ENCODE results near the gene ATG5. TPM values are rescaled to one million over a fixed set of nuclear protein-coding genes. Genes with fewer than 3 reads are reported as not detected.

Gene ATG5
- total RNA-seq, 2 experiments from 2014 or later: 25.7 to 28.5 TPM

DNA sequence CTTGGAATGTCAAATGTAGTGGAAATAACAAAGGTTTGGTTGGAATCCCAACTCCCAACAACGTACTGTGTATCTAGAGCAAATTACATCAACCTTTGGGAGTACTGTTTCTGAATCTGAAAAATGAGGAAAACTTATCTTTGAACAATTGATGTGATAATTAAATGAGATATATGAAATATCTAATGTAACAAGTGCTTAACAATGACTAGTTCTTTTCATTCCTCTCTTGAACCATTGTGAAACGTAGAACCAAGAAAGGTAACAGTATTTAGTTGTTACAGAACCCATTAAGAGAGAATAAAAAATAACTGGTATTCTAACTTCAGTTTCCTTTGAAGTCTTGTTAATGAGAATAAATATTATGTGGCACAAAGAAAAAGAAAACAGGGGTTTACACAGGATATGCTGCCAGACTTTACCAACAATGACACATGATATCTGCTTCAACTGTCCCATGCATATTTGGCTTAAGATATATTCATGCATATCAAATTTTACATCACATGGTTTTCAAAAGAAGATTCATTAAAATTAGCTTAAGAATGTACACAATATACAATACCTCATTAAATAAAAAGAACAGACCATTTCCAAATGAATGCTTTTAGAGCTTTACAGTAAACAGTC is 111.8 kb downstream of the ATG5 start:
- POLR2A ChIA-PET: no interaction called here
- peaks cover 23% of the 10 kb centered on the region for H3K36me3 Mint-ChIP-seq
- no peak overlapping the region for H3K4me3 Mint-ChIP-seq
- ATAC-seq (ENCODE audit: low read depth) (no peak), DNase-seq (no peak)
- no peaks in the 10 kb centered on the region for H3K27me3 Mint-ChIP-seq
- peaks cover 8% of the 10 kb centered on the region for H3K4me1 Mint-ChIP-seq
- no peak overlapping the region for H3K27ac Mint-ChIP-seq
- H3K9me3 Mint-ChIP-seq: no peaks in the 10 kb centered on the region

DNA sequence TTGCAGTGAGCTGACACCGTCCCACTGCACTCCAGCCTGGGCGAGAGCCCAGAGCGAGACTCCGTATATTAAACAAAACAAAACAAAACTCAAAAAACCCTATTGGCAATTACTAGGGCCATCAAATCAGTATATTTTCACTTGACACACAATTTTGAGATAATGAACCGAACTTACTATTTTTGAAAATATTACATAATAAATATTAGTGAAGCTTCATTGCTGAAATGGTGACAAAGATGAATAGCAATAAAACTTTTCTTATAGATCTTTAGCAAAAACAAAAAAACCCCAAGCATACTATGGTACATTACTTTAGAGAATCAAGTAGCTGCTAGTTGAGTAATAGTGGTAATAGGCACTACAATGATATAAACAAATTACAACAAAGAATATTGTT is 113.0 kb downstream of the ATG5 start:
- DNase-seq (no peak), ATAC-seq (ENCODE audit: low read depth) (no peak)
- H3K4me3 Mint-ChIP-seq: no peak overlapping the region
- no peaks in the 10 kb centered on the region for H3K9me3 Mint-ChIP-seq
- POLR2A ChIA-PET: no interaction called here
- H3K4me1 Mint-ChIP-seq: peaks cover 8% of the 10 kb centered on the region
- H3K27ac Mint-ChIP-seq: no peak overlapping the region
- H3K27me3 Mint-ChIP-seq: no peaks in the 10 kb centered on the region
- H3K36me3 Mint-ChIP-seq: peaks cover 29% of the 10 kb centered on the region

DNA sequence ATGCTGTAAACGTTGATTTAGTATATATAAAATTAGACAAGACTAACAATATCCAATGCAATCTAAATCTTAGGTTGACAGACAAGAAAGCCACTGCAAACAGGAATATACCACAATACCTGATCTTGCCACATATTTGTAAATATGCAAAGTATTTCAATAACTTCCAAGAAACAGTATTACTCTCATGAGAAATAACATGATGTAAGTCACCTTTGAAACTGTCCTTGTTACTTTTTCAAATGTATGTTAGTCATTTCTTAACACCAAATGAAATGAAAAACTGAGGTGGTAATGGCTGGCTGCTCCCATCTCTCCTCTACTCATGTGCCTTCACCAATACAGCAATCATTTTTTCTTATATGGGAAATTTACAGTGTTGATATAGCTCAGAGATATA is 118.7 kb downstream of the ATG5 start:
- Mint-ChIP-seq H3K36me3 (peaks cover 50% of the 10 kb centered on the region), H3K27ac (no peak overlapping the region), H3K9me3 (peaks cover 8% of the 10 kb centered on the region), H3K4me1 (peaks cover 10% of the 10 kb centered on the region), H3K27me3 (no peaks in the 10 kb centered on the region), H3K4me3 (no peak overlapping the region)
- DNase-seq: no peak
- no peak for ATAC-seq (ENCODE audit: low read depth)
- POLR2A ChIA-PET: no interaction called here

DNA sequence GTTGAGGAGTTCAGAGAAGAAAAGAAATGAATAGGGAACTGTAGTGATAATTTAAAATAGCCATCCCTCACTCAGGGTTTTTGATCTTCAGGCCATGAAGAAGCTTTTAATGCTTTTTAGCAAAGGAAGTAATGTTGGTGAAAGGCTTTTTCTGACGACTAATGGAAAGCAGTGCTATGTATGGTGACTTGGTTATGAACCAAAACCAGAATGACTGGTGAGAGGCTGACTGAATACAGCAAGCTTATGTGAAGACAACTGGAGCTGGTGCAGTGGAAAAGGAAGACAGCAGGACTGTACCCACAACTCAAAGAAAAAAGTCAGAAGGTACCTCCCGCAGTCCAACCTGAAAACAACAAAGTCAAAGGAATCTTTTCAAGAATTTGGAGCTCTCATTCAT is 120.6 kb downstream of the ATG5 start:
- DNase-seq (no peak), ATAC-seq (ENCODE audit: low read depth) (peak; percentile 33)
- POLR2A ChIA-PET: no interaction called here
- Mint-ChIP-seq H3K9me3 (peaks cover 8% of the 10 kb centered on the region), H3K4me3 (no peak overlapping the region), H3K36me3 (peaks cover 57% of the 10 kb centered on the region), H3K27me3 (no peaks in the 10 kb centered on the region), H3K4me1 (peaks cover 16% of the 10 kb centered on the region), H3K27ac (no peak overlapping the region)

DNA sequence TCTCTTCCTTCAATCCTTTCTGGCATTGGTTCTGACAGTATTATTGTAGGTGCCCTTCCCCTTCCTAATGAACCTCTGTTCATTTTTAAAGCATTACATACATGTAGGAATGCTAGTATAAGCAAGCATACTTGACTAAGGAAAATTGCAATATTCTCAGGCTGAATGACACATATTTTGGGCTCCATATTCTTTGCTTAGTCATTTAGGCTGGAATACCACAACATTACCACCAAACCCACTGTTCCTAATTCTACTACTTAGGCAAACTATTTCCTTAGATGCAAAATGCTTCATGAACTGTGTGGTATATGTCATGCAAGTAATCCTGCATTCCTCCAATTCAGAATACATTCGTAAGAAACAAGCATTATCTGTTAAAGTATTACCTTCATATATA is 125.6 kb downstream of the ATG5 start:
- peaks cover 34% of the 10 kb centered on the region for H3K4me1 Mint-ChIP-seq
- H3K27ac Mint-ChIP-seq: no peak overlapping the region
- DNase-seq: no peak
- peaks cover 52% of the 10 kb centered on the region for H3K36me3 Mint-ChIP-seq
- POLR2A ChIA-PET: interaction anchor here (0.7 kb wide), 1 partner anchor 8 kb away, joined by 3 read pairs; no protein-coding TSS in a partner anchor
- peaks cover 7% of the 10 kb centered on the region for H3K9me3 Mint-ChIP-seq
- ATAC-seq (ENCODE audit: low read depth): no peak
- H3K27me3 Mint-ChIP-seq: no peaks in the 10 kb centered on the region
- no peak overlapping the region for H3K4me3 Mint-ChIP-seq

DNA sequence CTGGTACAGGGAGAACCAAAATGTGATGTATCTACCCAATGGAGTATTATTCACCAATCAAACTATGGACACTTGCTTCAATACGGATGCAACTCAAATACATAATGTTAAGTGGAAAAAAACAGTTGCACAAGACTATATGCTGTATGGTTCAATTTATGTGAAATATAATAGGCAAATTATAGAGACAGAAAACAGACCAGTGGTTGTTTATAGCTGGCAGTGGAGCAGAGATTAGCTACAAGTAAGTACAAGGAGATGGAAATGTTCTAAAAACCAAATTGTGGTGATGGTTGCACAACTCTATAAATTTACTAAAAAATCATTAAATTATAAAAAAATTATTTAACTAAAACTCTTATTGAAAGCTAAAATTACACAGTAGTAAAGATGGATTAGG is 126.2 kb downstream of the ATG5 start:
- Mint-ChIP-seq H3K4me1 (peaks cover 36% of the 10 kb centered on the region), H3K27ac (no peak overlapping the region), H3K4me3 (no peak overlapping the region), H3K36me3 (peaks cover 46% of the 10 kb centered on the region), H3K27me3 (no peaks in the 10 kb centered on the region), H3K9me3 (peaks cover 1% of the 10 kb centered on the region)
- no peak for DNase-seq
- POLR2A ChIA-PET: no interaction called here
- ATAC-seq (ENCODE audit: low read depth): no peak

DNA sequence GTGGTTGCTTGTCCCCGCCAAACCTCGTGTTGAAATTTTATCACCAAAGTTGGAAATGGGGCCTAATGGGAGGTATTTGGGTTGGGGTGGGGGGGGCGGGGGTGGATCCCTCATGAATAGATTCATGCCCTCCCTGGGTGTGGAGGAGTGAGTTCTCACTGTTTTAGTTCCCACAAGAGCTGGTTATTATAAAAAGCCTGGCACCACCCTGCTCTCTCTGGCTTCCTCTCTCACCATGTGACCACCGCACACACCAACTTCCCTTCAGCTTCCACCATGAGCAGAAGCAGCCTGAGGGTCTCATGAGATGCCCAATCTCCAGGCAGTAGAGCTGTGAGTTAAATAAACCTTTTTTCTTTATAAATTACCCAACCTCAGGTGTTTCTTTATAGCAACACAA is 128.1 kb downstream of the ATG5 start:
- POLR2A ChIA-PET: interaction anchor here (3.6 kb wide), 1 partner anchor 56 kb away, joined by 11 read pairs; no protein-coding TSS in a partner anchor
- Mint-ChIP-seq H3K27ac (peak overlapping the region; percentile 40), H3K4me3 (peak overlapping the region; percentile 11), H3K27me3 (no peaks in the 10 kb centered on the region), H3K36me3 (peaks cover 43% of the 10 kb centered on the region), H3K4me1 (peaks cover 47% of the 10 kb centered on the region), H3K9me3 (no peaks in the 10 kb centered on the region)
- DNase-seq: no peak
- ATAC-seq (ENCODE audit: low read depth): peak; percentile 20

DNA sequence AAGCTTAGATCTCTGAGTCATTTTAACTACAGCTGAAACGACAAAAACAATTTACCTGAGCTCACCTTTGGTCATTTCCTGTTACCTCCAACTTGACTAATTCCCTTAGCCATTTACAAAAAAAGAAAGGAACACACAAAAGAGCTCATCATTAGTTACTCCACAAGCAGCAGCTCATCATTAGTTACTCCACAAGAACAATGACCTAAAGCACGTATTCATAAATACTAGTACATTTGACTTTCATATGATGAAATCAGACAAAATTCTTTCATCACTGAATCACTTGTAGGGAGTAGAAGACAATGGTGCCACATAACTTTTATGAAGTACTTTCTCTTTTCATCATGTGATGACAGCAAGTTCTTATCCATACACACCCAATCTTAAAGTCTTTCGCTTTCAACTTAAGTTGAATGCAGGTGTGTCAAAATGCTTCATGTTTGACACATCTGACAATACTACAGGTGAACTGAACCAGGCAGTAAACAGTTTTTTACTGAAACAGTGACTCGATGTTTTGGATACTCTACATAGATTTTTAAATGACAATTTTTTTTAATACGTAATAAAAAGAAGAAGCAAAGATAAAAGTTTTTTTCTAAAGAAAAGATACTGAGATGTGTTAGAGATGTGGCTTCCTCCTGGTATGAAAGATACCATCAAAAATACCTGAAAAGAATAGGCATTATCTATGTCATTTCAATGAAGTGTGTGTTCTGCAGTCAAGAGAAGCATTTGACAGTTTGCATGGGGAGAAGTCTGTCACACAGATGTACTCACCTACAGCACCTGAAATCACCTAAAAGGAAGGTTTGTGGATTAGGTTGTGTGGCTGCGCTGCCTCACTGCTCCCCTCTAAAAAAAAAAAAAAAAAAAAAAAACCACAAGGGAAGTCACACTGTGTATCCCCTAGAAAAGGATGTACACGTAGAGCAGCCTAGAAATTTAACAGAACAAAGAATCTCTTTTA is 130.3 kb downstream of the ATG5 start:
- POLR2A ChIA-PET: interaction anchor here (0.7 to 3.6 kb wide), 9 partner anchors 9 to 97 kb away, joined by 3 to 11 read pairs (median 5); no protein-coding TSS in a partner anchor
- ATAC-seq (ENCODE audit: low read depth) (peak; percentile 78), DNase-seq (no peak)
- H3K27ac Mint-ChIP-seq: peak overlapping the region; percentile 83
- H3K9me3 Mint-ChIP-seq: peaks cover 2% of the 10 kb centered on the region
- H3K4me1 Mint-ChIP-seq: peaks cover 45% of the 10 kb centered on the region
- H3K36me3 Mint-ChIP-seq: peaks cover 37% of the 10 kb centered on the region
- no peaks in the 10 kb centered on the region for H3K27me3 Mint-ChIP-seq
- peak overlapping the region; percentile 56 for H3K4me3 Mint-ChIP-seq

DNA sequence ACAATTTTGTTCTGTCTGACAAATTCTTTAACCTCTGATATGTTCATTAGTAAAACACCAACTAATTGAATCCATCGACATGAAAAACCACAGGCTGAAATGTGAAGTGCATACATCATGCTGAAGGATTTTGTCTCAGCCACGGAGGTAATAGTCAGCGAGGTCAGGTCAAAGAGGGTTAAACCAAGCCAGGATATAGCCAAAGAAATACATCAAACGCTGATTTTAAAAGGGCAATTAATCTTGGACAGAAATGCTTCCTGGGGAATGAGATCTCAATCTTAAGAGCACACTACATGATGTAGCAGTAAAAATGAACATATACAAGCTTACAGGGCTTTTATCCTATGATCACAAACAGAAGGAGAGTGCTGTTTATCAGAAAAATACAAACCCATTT is 132.7 kb downstream of the ATG5 start:
- H3K4me3 Mint-ChIP-seq: no peak overlapping the region
- H3K36me3 Mint-ChIP-seq: peaks cover 29% of the 10 kb centered on the region
- no peaks in the 10 kb centered on the region for H3K27me3 Mint-ChIP-seq
- peaks cover 52% of the 10 kb centered on the region for H3K4me1 Mint-ChIP-seq
- H3K27ac Mint-ChIP-seq: peak overlapping the region; percentile 1
- H3K9me3 Mint-ChIP-seq: peaks cover 2% of the 10 kb centered on the region
- POLR2A ChIA-PET: interaction anchor here (1.7 kb wide), 2 partner anchors 51 to 95 kb away, joined by 4 to 5 read pairs; no protein-coding TSS in a partner anchor
- DNase-seq (no peak), ATAC-seq (ENCODE audit: low read depth) (no peak)

DNA sequence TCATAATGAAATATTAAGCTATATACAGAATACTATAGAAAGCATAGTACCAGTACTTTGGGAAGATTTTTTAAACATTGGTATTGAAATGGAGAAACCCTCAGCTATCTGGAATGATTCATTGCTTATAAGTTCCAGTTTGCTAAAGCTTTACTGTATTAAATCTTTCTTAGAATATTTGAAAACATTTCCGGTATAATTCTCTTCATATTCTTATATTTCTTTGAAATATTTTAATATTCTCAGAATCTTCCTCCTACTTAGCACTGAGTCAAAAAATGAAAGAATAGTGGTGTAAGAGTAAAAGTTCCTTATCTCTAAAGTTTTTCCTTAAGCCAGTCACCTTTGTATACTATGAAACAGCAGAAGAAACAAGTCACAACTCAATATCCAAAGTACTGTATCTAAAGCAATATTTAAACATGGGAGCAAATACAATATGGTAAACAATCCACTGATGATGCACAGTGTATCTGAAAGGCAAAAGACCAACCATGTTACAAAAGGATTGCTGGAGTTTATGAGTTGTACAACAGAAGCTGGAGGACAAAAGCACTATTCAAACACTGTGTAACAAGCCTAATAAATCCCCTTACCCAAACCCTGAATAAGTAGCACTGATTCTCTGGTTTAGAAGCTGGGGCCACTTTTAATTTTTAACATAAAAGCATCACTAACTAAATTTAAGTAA is 137.3 kb downstream of the ATG5 start:
- H3K27ac Mint-ChIP-seq: peak overlapping the region; percentile 72
- DNase-seq (no peak), ATAC-seq (ENCODE audit: low read depth) (peak; percentile 34)
- peaks cover 22% of the 10 kb centered on the region for H3K36me3 Mint-ChIP-seq
- no peaks in the 10 kb centered on the region for H3K27me3 Mint-ChIP-seq
- H3K4me1 Mint-ChIP-seq: peaks cover 53% of the 10 kb centered on the region
- H3K4me3 Mint-ChIP-seq: peak overlapping the region; percentile 55
- POLR2A ChIA-PET: interaction anchor here (0.9 to 1.8 kb wide), 4 partner anchors 47 to 196 kb away, joined by 3 to 5 read pairs (median 4); no protein-coding TSS in a partner anchor
- peaks cover 3% of the 10 kb centered on the region for H3K9me3 Mint-ChIP-seq

DNA sequence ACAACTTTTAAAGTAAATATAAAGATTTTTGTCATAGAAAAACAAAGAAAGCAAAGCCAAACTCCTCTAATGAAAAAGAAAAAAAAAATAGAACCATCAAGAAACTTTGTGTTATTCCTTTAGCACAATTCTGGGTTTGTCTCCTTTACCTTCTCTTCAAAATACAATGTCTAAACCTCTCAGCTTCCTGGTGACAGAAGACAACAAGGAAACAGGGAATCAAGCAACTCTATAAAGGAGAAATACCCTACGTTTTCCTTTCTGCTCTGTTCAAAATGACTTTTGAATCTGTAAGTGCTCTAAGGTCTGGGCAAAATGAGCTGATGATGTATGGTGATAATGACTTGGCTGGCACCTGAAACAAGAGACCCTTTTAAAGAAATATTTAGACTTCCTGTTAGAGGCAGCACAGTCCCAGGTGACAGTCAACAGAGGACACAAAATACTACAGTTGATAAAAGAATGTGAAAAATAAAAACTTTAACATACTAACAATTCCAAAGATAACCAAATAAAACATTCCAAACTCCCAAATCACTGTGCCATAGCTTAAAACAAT is 138.1 kb downstream of the ATG5 start:
- Mint-ChIP-seq H3K27ac (peak overlapping the region; percentile 81), H3K4me1 (peaks cover 49% of the 10 kb centered on the region), H3K4me3 (peak overlapping the region; percentile 42), H3K36me3 (peaks cover 17% of the 10 kb centered on the region), H3K9me3 (peaks cover 3% of the 10 kb centered on the region), H3K27me3 (no peaks in the 10 kb centered on the region)
- DNase-seq (no peak), ATAC-seq (ENCODE audit: low read depth) (peak; percentile 36)
- POLR2A ChIA-PET: interaction anchor here (1.3 to 1.8 kb wide), 3 partner anchors 46 to 195 kb away, joined by 3 to 5 read pairs (median 4); no protein-coding TSS in a partner anchor

DNA sequence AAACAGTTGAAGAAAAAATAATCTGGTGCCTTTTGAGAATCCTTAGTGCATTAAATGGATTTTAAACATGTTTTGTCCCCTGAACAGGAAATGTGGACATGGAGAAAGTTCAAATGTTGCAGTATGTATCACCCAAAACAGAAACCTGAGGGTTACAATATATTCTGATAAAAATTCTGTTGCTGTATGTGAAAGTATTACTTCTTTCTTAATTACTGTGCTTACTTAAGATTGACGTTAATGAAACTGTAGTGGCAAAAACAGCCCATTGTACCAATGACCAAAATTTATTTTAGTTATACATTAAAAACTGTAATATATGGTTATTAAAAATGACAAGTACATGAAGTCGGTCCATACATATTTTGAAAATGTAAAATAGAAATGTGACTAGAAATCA is 138.8 kb downstream of the ATG5 start:
- ATAC-seq (ENCODE audit: low read depth) (peak; percentile 30), DNase-seq (no peak)
- Mint-ChIP-seq H3K4me3 (peak overlapping the region; percentile 66), H3K27me3 (no peaks in the 10 kb centered on the region), H3K27ac (peak overlapping the region; percentile 75), H3K4me1 (peaks cover 51% of the 10 kb centered on the region), H3K9me3 (peaks cover 5% of the 10 kb centered on the region), H3K36me3 (peaks cover 23% of the 10 kb centered on the region)
- POLR2A ChIA-PET: interaction anchor here (1.1 to 1.8 kb wide), 5 partner anchors 9 to 194 kb away, joined by 3 to 10 read pairs (median 3); no protein-coding TSS in a partner anchor
